ENCODE results near the gene PCMTD2.

Gene PCMTD2

DNA sequence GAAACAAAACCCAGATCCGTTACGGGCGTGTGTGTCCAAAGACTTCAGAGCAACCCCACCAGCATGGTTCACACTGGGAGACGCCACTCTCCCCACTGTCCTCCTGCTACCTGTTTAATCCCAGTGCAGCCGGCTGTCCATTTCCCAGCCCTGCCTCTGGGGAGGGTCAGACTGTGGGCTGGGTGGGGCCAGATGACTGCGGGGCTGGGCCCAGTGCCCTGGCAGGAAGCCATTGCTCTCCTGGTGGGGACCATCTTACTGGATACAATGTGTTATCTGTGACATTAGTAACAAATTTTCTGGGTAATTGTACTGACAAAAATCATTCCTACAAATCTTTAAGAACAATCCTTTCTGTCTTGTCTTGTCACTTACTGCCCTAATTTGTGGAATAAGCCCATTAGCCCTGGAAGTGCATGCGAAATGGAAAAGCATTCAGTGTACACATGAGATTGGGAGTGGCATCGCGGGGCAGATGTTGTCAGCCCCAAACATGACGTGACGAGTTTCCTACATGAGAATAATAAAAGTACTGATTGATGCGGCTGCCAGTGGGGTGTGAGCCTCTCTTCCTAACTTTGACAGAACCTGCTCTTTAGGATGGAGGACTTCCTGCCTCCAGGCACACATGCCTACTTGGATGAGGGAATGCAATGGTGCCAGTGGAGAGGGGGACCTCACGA lies 37.9 kb upstream of the PCMTD2 start:
- Histone ChIP-seq H3K9me3 (no peaks in the 10 kb centered on the region), H3K27me3 (no peaks in the 10 kb centered on the region), H3K4me1 (peaks cover 11% of the 10 kb centered on the region), H3K36me3 (peaks cover 42% of the 10 kb centered on the region), H3K4me3 (ENCODE audit: low read depth, low read length) (no peak overlapping the region)
- DNase-seq = peak; percentile 56
- TF ChIP-seq, protein P1, sequence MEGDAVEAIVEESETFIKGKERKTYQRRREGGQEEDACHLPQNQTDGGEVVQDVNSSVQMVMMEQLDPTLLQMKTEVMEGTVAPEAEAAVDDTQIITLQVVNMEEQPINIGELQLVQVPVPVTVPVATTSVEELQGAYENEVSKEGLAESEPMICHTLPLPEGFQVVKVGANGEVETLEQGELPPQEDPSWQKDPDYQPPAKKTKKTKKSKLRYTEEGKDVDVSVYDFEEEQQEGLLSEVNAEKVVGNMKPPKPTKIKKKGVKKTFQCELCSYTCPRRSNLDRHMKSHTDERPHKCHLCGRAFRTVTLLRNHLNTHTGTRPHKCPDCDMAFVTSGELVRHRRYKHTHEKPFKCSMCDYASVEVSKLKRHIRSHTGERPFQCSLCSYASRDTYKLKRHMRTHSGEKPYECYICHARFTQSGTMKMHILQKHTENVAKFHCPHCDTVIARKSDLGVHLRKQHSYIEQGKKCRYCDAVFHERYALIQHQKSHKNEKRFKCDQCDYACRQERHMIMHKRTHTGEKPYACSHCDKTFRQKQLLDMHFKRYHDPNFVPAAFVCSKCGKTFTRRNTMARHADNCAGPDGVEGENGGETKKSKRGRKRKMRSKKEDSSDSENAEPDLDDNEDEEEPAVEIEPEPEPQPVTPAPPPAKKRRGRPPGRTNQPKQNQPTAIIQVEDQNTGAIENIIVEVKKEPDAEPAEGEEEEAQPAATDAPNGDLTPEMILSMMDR (IDR thresholded peaks at IDR 0.05; ENCODE audit: low read depth, low read length) = no peak

DNA sequence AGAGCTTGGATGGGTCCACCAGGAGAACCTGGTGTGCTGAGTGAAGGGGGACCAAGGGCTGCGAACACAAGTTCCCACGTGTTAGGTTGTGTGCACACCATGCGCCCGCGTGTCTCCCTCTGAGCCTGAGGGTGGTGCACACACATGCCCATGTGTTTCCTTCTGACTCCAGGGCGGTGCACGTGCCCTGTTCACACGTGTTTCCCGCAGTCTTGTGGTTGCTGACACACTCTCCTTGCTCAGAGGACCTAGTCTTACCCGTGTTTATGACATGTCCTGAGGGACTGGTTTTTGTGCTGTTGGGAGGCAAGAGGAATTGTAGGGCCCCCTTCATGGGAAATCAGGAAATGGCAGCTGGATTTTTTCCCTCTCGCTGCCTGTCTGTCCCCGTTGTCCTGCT lies 36.3 kb upstream of the PCMTD2 start:
- no peaks in the 10 kb centered on the region for H3K9me3 ChIP-seq
- peaks cover 19% of the 10 kb centered on the region for H3K4me1 ChIP-seq
- no peaks in the 10 kb centered on the region for H3K27me3 ChIP-seq
- TF ChIP-seq, protein P1 (IDR thresholded peaks at IDR 0.05; ENCODE audit: low read depth, low read length) = no peak
- H3K4me3 ChIP-seq (ENCODE audit: low read depth, low read length) = no peak overlapping the region
- H3K36me3 ChIP-seq = peaks cover 37% of the 10 kb centered on the region
- no peak for DNase-seq

DNA sequence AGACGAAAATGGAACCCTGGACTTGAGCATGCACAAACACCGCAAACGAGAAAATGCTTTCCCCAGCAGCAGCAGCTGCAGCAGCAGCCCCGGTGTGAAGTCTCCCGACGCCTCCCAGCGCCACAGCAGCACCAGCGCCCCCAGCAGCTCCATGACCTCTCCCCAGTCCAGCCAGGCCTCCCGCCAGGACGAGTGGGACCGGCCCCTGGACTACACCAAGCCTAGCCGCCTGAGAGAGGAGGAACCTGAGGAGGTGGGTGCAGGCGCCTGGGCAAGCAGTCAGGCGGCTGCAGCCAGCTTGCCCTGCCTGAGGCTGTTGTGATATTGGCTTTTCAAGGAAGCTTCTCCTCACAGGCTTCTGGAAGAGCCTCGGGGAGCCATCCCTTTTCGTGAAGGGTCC lies 35.8 kb upstream of the PCMTD2 start:
- DNase-seq = no peak
- H3K27me3 ChIP-seq = no peaks in the 10 kb centered on the region
- H3K36me3 ChIP-seq = peaks cover 37% of the 10 kb centered on the region
- TF ChIP-seq, protein P1 (IDR thresholded peaks at IDR 0.05; ENCODE audit: low read depth, low read length) = no peak
- no peaks in the 10 kb centered on the region for H3K9me3 ChIP-seq
- H3K4me1 ChIP-seq = peaks cover 15% of the 10 kb centered on the region
- H3K4me3 ChIP-seq (ENCODE audit: low read depth, low read length) = no peak overlapping the region

DNA sequence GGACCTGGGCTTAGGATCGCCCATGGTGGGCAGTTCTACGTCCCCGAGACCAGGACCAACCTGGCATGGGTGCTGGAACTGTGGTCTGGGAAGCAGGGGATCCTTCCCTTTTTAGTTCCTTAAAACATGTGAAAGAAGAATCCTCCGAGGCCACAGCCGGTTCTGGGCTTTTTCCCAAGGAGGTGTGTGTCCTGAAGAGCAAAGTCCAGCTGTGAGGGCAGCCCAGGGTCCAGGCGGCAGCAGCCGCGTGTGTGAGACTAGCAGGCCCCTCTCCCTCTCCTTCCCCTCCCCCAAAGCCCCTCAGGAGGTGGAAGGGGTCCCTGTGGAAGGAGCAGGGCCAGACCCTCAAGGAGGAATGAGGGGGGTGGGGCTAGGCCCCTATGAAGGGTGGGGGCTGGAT lies 35.1 kb upstream of the PCMTD2 start:
- Histone ChIP-seq H3K27me3 (no peaks in the 10 kb centered on the region), H3K36me3 (peaks cover 40% of the 10 kb centered on the region), H3K4me1 (peaks cover 12% of the 10 kb centered on the region), H3K9me3 (no peaks in the 10 kb centered on the region), H3K4me3 (ENCODE audit: low read depth, low read length) (no peak overlapping the region)
- TF ChIP-seq, protein P1 (IDR thresholded peaks at IDR 0.05; ENCODE audit: low read depth, low read length) = no peak
- DNase-seq = no peak

DNA sequence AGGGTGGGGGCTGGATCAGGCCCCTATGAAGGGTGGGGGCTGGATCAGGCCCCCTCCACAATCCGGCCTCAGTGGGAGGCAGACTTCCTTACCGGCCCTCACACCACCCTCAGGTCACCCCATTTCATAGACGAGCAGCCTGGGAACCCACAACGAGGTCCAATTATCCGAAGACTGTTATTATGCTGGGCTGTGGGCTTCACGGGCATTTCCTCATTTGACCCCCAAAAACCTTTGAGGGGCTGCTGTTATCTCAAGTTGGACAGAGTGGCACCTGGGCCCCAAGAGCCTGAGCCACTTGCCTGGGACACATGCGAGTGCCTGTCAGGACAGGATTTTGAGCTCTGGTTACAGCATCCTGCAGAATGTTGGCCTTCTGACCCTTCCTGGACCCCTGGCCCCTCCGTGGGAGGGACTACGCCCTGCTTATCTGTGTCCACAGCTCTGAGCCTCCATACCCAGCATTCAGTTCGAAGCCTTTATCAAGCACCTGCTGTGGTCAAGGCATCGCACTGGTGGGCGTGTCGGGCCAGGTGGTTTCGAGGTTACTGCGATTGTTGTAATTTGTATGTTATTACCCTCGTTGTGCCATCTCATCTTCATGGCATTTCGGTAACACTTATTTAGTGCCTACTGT lies 34.5 kb upstream of the PCMTD2 start:
- TF ChIP-seq, protein P1 (IDR thresholded peaks at IDR 0.05; ENCODE audit: low read depth, low read length) = no peak
- Histone ChIP-seq H3K4me1 (peaks cover 12% of the 10 kb centered on the region), H3K4me3 (ENCODE audit: low read depth, low read length) (no peak overlapping the region), H3K27me3 (no peaks in the 10 kb centered on the region), H3K9me3 (no peaks in the 10 kb centered on the region), H3K36me3 (peaks cover 46% of the 10 kb centered on the region)
- no peak for DNase-seq

DNA sequence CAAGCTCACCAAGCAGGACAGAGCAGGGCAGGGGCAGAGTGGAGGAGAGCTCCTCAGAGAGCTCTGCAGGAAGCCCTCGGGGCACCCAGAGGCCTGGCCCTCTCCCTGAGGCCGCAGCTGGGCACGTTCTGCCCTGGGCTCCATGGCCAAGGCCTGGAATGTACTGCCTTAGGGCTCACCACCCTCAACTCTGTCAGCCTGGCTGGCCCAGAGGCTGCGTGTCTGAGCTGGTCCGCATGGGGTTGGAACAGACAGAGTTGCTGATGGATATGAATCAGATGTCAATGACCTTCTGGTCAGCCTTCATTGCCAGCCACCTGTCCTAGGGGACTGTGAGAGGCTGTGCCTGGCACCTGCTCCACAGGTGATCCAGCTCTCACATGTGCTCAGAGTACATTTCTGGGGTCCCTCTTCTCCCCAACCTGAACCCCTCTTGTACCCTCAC lies 33.2 kb upstream of the PCMTD2 start:
- Histone ChIP-seq H3K27me3 (no peaks in the 10 kb centered on the region), H3K4me1 (peaks cover 11% of the 10 kb centered on the region), H3K36me3 (peaks cover 54% of the 10 kb centered on the region), H3K9me3 (no peaks in the 10 kb centered on the region), H3K4me3 (ENCODE audit: low read depth, low read length) (no peak overlapping the region)
- no peak for DNase-seq
- TF ChIP-seq, protein P1 (IDR thresholded peaks at IDR 0.05; ENCODE audit: low read depth, low read length) = no peak
